ENCODE results near the gene RHOB.
A peak's percentile ranks its signal among the peaks of the same experiment; 100 is the strongest.

DNA sequence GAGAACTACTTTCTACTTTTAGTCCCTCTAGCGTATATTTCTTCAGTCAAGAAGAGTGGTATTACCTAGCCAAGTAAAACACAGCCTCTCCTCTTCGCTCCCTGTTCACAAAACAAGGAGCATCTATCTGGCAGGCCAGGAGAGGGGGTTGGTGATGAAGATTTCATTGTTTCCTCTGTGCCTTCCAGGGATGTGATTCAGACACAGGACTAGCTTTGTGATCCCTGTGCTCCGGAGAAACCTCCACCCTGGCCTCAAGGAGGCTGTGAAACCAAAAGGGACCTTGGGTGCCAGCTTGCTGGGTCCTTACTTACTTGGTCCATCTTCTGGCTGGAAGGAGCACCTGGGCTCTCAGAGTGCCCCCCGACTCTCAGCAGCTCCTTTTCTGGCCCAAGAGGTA lies 5.7 kb downstream of the RHOB start:
- TF ChIP-seq, protein P1, sequence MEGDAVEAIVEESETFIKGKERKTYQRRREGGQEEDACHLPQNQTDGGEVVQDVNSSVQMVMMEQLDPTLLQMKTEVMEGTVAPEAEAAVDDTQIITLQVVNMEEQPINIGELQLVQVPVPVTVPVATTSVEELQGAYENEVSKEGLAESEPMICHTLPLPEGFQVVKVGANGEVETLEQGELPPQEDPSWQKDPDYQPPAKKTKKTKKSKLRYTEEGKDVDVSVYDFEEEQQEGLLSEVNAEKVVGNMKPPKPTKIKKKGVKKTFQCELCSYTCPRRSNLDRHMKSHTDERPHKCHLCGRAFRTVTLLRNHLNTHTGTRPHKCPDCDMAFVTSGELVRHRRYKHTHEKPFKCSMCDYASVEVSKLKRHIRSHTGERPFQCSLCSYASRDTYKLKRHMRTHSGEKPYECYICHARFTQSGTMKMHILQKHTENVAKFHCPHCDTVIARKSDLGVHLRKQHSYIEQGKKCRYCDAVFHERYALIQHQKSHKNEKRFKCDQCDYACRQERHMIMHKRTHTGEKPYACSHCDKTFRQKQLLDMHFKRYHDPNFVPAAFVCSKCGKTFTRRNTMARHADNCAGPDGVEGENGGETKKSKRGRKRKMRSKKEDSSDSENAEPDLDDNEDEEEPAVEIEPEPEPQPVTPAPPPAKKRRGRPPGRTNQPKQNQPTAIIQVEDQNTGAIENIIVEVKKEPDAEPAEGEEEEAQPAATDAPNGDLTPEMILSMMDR (IDR thresholded peaks at IDR 0.05) = peak in 3 of 4 experiments; percentile 27 to 42 (median 33)
- peak in 1 of 2 donors; percentile 44 for TF ChIP-seq POLR2A (IDR thresholded peaks at IDR 0.05)
- peak; percentile 74 for TF ChIP-seq POLR2AphosphoS5 (IDR thresholded peaks at IDR 0.05)
- TF ChIP-seq EP300 (IDR thresholded peaks at IDR 0.05) = no peak
